A549 (cell line): ENCODE measurements around the gene TDP1. TPM values are rescaled to one million over a fixed set of nuclear protein-coding genes. Genes with fewer than 3 reads are reported as not detected.

Experiments used
- ATAC-seq, 2 experiments: fragments of 200-7000 bp in 1 of 2; fragments of >200 bp in 1 of 2; cut with Nextera tagmentation in 1 of 2; cut with Tn5 transposase in 1 of 2; 3 replicates each; pipeline versions ENCODE4 v1.8.0 to v1.9.1; 2018 to 2020; ENCODE audit warnings: mild to moderate bottlenecking in 1 of 2, moderate library complexity in 1 of 2
- CTCF ChIA-PET: fragments of 300-600 bp; sonication (Branson Sonifier 250); formaldehyde crosslinking; extraction: SDS; loops from one replicate; lab custom pipeline; 2021; ENCODE audit warnings: antibody characterized with exemption, inconsistent platforms; lab: Yijun Ruan, JAX
- POLR2A ChIA-PET: fragments of 350-600 bp; formaldehyde crosslinking; extraction: SDS; loops from one replicate; lab custom pipeline; 2021; ENCODE audit warnings: antibody characterized with exemption, inconsistent platforms; lab: Yijun Ruan, JAX
- DNase-seq, 2 experiments: peaks; one replicate each; pipeline versions ENCODE4 v3.0.0 to v3.0.0-alpha.2; 2011 to 2016; ENCODE audit warnings: low read depth in 1 of 2, low spot score in 1 of 2
- FAIRE-seq: peaks from 2 replicates; lab custom pipeline; 2011; peaks lifted over from hg19 to GRCh38; lab: Jason Lieb, UNC
- H3K27ac ChIP-seq, 2 experiments: fragments of >200 bp; sonication (Bioruptor Twin); formaldehyde crosslinking; 3 replicates each; pipeline ENCODE4 v1.5.1; 2016 to 2017
- H3K4me1 ChIP-seq: fragments of >200 bp; sonication (Bioruptor Twin); formaldehyde crosslinking; 3 replicates; pipeline ENCODE4 v1.6.1; 2016
- H3K4me2 ChIP-seq: fragments of >200 bp; sonication (Bioruptor Twin); formaldehyde crosslinking; 3 replicates; pipeline ENCODE4 v1.6.1; 2016
- H3K4me3 ChIP-seq: fragments of >200 bp; sonication (Bioruptor Twin); formaldehyde crosslinking; 3 replicates; pipeline ENCODE4 v1.5.1; 2016
- H3K9me3 ChIP-seq: fragments of >200 bp; sonication (Bioruptor Twin); formaldehyde crosslinking; 3 replicates; pipeline ENCODE4 v1.6.1; 2016
- ATOH8 ChIP-seq: fragments of 250-450 bp; sonication (Bioruptor Pico); IDR thresholded peaks from 2 replicates; pipeline ENCODE4 v1.5.0; 2020; ENCODE audit warnings: low read depth, mild to moderate bottlenecking, moderate library complexity
- CBX2 ChIP-seq: fragments of 200-600 bp; sonication (generic); IDR thresholded peaks from 2 replicates; pipeline ENCODE4 v1.6.1; 2016; ENCODE audit warnings: low read depth, mild to moderate bottlenecking, borderline replicate concordance
- CBX8 ChIP-seq: fragments of 200-600 bp; sonication (generic); IDR thresholded peaks from 2 replicates; pipeline ENCODE4 v1.6.1; 2016
- CEBPB ChIP-seq, 2 experiments: fragments of >200 bp in 1 of 2; sonication (Bioruptor Twin) in 1 of 2; formaldehyde crosslinking in 1 of 2; IDR thresholded peaks; 2 replicates each; pipeline ENCODE4 v1.6.1; 2012 to 2016
- CHD2 ChIP-seq: fragments of 150-350 bp; IDR thresholded peaks from 2 replicates; pipeline ENCODE4 v1.6.1; 2014; ENCODE audit warnings: low read length; ENCODE audit not compliant: partially characterized antibody
- CTCF ChIP-seq: fragments of >200 bp; sonication (Bioruptor Twin); formaldehyde crosslinking; IDR thresholded peaks from 3 replicates; pipeline ENCODE4 v1.5.1; 2016
- EHF ChIP-seq: fragments of 250-450 bp; sonication (Bioruptor Pico); IDR thresholded peaks from 2 replicates; pipeline ENCODE4 v1.5.0; 2020; ENCODE audit warnings: mild to moderate bottlenecking
- ESRRA ChIP-seq: fragments of 150-350 bp; IDR thresholded peaks from 2 replicates; pipeline ENCODE4 v1.6.1; 2014; ENCODE audit warnings: mild to moderate bottlenecking, low read length, borderline replicate concordance
- FOSB ChIP-seq: fragments of 250-450 bp; sonication (Bioruptor Pico); IDR thresholded peaks from 2 replicates; pipeline ENCODE4 v1.5.0; 2020; ENCODE audit warnings: mild to moderate bottlenecking, moderate library complexity
- FOSL2 ChIP-seq, 2 experiments: fragments of 450-650 bp in 1 of 2; fragments of >200 bp in 1 of 2; sonication (Bioruptor Twin) in 1 of 2; formaldehyde crosslinking; IDR thresholded peaks; 2 replicates each; pipeline versions ENCODE4 v1.5.0 to v1.6.1; 2016 to 2020; ENCODE audit warnings: mild to moderate bottlenecking in 1 of 2, moderate library complexity in 1 of 2
- HDAC2 ChIP-seq: fragments of 200-600 bp; sonication (generic); IDR thresholded peaks from 2 replicates; pipeline ENCODE4 v1.6.1; 2016
- HES2 ChIP-seq: fragments of >200 bp; sonication (Bioruptor Twin); formaldehyde crosslinking; IDR thresholded peaks from 2 replicates; pipeline ENCODE4 v1.6.1; 2016
- HEYL ChIP-seq: fragments of 250-450 bp; sonication (Bioruptor Pico); IDR thresholded peaks from 2 replicates; pipeline ENCODE4 v1.8.0; 2021; ENCODE audit warnings: mild to moderate bottlenecking, moderate library complexity
- JUN ChIP-seq, 2 experiments: fragments of >200 bp; sonication (Bioruptor Twin); formaldehyde crosslinking; IDR thresholded peaks; 2 replicates in 1 of 2; 3 replicates in 1 of 2; pipeline ENCODE4 v1.6.1; 2016 to 2017
- JUNB ChIP-seq: fragments of >200 bp; sonication (Bioruptor Twin); formaldehyde crosslinking; IDR thresholded peaks from 2 replicates; pipeline ENCODE4 v1.6.1; 2016
- KDM5A ChIP-seq: fragments of 200-600 bp; sonication (generic); IDR thresholded peaks from 2 replicates; pipeline ENCODE4 v1.6.1; 2016; ENCODE audit warnings: antibody characterized with exemption, mild to moderate bottlenecking
- MAZ ChIP-seq: fragments of 150-350 bp; IDR thresholded peaks from 2 replicates; pipeline ENCODE4 v1.6.1; 2014; ENCODE audit warnings: antibody characterized with exemption, low read depth, low read length, borderline replicate concordance
- MYC ChIP-seq: IDR thresholded peaks from 2 replicates; pipeline ENCODE4 v1.6.1; 2012; ENCODE audit warnings: mild to moderate bottlenecking, inconsistent platforms, low read length, improper control_type of control experiment, borderline replicate concordance
- POLR2A ChIP-seq: IDR thresholded peaks from 2 replicates; pipeline ENCODE4 v1.6.1; 2012; ENCODE audit warnings: mild to moderate bottlenecking, low read length
- RAD21 ChIP-seq, 2 experiments: fragments of >200 bp in 1 of 2; sonication (Bioruptor Twin) in 1 of 2; formaldehyde crosslinking in 1 of 2; IDR thresholded peaks in 1 of 2; conservative IDR thresholded peaks in 1 of 2; 2 replicates in 1 of 2; 3 replicates in 1 of 2; pipeline ENCODE4 v1.6.1; 2012 to 2018; ENCODE audit warnings: inconsistent platforms in 1 of 2
- RARB ChIP-seq: fragments of 250-450 bp; sonication (Bioruptor Pico); IDR thresholded peaks from 2 replicates; pipeline ENCODE4 v1.8.0; 2021; ENCODE audit warnings: mild to moderate bottlenecking, moderate library complexity
- SMC3 ChIP-seq: fragments of >200 bp; sonication (Bioruptor Twin); formaldehyde crosslinking; IDR thresholded peaks from 3 replicates; pipeline ENCODE4 v1.6.1; 2018; ENCODE audit warnings: inconsistent platforms
- ZFP36 ChIP-seq: fragments of 450-650 bp; IDR thresholded peaks from 2 replicates; pipeline ENCODE4 v1.6.1; 2014; ENCODE audit warnings: borderline replicate concordance; ENCODE audit not compliant: partially characterized antibody
- WGBS: methylation state at CpG from one replicate; pipeline ENCODE4 v1.1.6; 2017; ENCODE audit errors: missing lambda C conversion rate; 5-methylcytosine and 5-hydroxymethylcytosine counted together
- polyA plus RNA-seq, 4 experiments: library from polyadenylated mRNA; depleted of rRNA in 3 of 4; stranded (reverse); fragments of >200 nt; fragmentation: RNase III in 1 of 4; extraction: RNeasy Plus Mini Kit Qiagen cat#74134 plus additional on column Dnase treatment in 1 of 4; gene quantifications; 2 replicates in 3 of 4; 3 replicates in 1 of 4; pipeline ENCODE4 v1.2.3, GENCODE V29; 2011 to 2017

Gene TDP1
- polyA plus RNA-seq, 2 of the 4 experiments (the other 2 are of a cell fraction) = 15.2 to 21.6 TPM

GRCh38 chr14:89915114-89915878 lies 40.4 kb upstream of the TDP1 start:
- ChIA-PET CTCF (interaction anchor here (0.6 to 3.9 kb wide), 21 partner anchors 9 to 1246 kb away, joined by 3 to 23 read pairs (median 3); no protein-coding TSS in a partner anchor), POLR2A (no interaction called here)
- no peak overlapping the region for H3K4me3 ChIP-seq
- no peak overlapping the region for H3K27ac ChIP-seq
- FAIRE-seq = no peak
- peak overlapping the region; percentile 50; the same call in 2 of the 3 replicates for H3K4me2 ChIP-seq
- ATAC-seq = peak in 1 of 2 experiments; percentile 62; a peak in 3 of 6 replicates
- no peak for TF ChIP-seq MAZ
- no peak for TF ChIP-seq ZFP36
- TF ChIP-seq CTCF = peak; percentile 94
- TF ChIP-seq SMC3 = peak; percentile 83
- TF ChIP-seq CBX8 = no peak
- TF ChIP-seq FOSB = no peak
- TF ChIP-seq ATOH8 = no peak
- TF ChIP-seq HEYL (CRISPR knock-in tag) = no peak
- TF ChIP-seq CHD2 = no peak
- no peak for TF ChIP-seq MYC
- TF ChIP-seq HES2 = no peak
- no peak for TF ChIP-seq POLR2A
- TF ChIP-seq ESRRA = no peak
- TF ChIP-seq HDAC2 = no peak
- no peak for TF ChIP-seq KDM5A
- no peak for TF ChIP-seq EHF (CRISPR knock-in tag)
- peak; percentile 87 to 92 for TF ChIP-seq RAD21 (conservative IDR thresholded peaks at IDR 0.05 in 1 of 2, IDR thresholded peaks at IDR 0.05 in 1 of 2)
- no peak for TF ChIP-seq FOSL2 (IDR thresholded peaks at IDR 0.05)
- no peak for TF ChIP-seq FOSL2 (CRISPR knock-in tag; IDR thresholded peaks at IDR 0.05)
- no peak for TF ChIP-seq JUNB
- WGBS = 18% methylated on average over 6 of the region's 6 CpGs
- no peaks in the 10 kb centered on the region for H3K9me3 ChIP-seq
- DNase-seq = peak; percentile 46 to 65
- peaks cover 31% of the 10 kb centered on the region for H3K4me1 ChIP-seq

GRCh38 chr14:89918721-89919120 lies 37.0 kb upstream of the TDP1 start:
- DNase-seq (no peak), FAIRE-seq (no peak), ATAC-seq (no peak)
- 82% methylated on average over 2 of the region's 2 CpGs for WGBS
- TF ChIP-seq CBX2 (no peak), KDM5A (no peak), CEBPB (IDR thresholded peaks at IDR 0.05) (no peak), CHD2 (no peak), JUN (IDR thresholded peaks at IDR 0.05) (no peak), RARB (no peak)
- no peak overlapping the region for H3K4me3 ChIP-seq
- no peak overlapping the region for H3K27ac ChIP-seq
- H3K4me1 ChIP-seq = peaks cover 4% of the 10 kb centered on the region; the same call in 1 of the 3 replicates
- no peak overlapping the region for H3K4me2 ChIP-seq
- ChIA-PET CTCF (interaction anchor here (0.6 to 1.4 kb wide), 3 partner anchors 10 to 1251 kb away, joined by 3 read pairs; no protein-coding TSS in a partner anchor), POLR2A (interaction anchor here (0.7 kb wide), 1 partner anchor 102 kb away, joined by 3 read pairs; no protein-coding TSS in a partner anchor)
- no peaks in the 10 kb centered on the region for H3K9me3 ChIP-seq
